AG08395 (cell line): Measurements from ENCODE around the gene CRYBA4.

Experiments used
- DNase-seq: peaks from one replicate; pipeline ENCODE4 v3.0.0; 2012; ENCODE audit warnings: mixed read lengths, low spot score

CRYBA4 gene

DNA sequence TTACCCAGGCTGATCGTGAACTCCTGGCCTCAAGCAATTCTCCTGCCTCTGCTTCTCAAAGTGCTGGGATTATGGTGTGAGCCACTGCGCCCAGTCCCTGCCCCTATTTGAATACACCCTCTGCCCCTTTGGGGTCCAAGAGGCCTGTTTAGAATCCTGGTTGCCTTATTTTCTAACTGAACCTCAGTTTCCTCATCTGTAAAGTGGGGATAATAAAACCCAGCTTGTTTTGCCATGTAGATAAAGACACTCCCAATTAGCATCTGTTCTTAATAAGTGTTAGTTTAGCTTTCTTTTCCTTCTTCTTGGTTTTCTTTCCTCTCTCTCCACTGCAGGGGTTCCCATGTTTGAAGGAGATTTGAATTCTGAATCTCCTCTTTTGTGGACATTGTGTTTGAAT is 40.4 kb downstream of the CRYBA4 start:
- DNase-seq, result no peak

DNA sequence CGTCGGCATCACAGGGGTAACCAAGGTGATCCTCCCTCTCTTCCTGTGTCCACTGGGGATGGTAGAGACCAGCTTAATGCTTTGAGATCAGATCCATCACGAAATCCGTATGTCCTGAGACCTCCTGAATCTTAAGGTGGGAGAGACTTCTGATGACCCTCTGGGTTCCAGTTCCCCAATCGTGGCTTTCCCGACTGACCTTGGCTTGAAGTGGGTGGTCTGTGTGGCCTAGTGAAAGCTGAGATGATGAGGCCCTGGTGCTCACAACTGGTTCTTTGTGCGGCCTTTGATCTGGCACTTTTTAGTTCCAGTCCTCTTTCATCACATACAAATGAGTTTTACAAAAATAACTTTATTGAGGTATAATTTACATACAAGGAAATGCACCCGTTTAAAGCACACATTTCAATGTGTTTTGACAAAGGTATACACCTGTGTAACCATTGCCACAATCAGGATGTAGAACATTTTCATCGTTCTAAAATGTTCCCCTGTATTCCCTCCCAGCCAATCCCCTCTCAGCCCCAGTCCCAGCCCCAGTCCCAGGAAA is 41.7 kb downstream of the CRYBA4 start:
- no peak for DNase-seq

DNA sequence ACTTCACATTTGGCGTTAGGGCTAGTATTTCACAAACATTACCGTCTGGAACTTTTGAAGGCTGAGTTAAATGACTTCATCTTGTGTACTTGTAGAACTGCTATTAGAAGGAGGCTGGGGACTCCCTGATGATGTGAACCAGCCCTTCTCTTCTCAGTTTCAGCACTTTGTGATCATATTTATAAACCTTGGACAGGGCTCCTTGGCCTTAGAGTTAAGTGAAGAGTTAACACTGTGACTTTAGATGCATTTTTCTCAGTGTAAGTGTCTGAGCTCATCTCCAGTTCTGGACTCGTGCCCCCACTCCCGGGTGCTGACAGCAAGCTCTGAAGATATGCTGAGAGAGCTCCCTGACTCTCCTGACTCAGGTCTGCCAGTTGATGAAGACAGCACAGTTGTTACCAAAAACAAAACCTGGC is 44.1 kb downstream of the CRYBA4 start:
- peak; percentile 69 for DNase-seq

DNA sequence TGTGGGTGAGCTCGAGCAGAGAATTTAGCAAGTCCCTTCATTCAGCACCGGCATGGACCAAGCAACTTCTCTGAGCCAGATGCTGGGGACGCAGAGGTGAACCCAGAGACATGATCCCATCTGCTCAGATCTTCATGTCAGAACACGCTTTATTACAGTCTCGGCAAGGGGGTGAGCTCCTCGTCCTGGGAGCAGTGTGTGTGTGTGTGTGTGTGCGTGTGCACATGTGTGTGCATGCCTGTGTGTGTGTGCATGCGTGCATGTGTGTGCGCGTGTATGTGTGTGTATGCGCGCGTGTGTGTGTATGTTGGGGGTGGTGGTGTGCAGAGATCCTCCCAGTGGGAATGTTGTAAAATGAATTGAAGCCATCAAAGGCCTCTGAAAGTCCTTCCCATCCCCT is 45.4 kb downstream of the CRYBA4 start:
- DNase-seq, result no peak

DNA sequence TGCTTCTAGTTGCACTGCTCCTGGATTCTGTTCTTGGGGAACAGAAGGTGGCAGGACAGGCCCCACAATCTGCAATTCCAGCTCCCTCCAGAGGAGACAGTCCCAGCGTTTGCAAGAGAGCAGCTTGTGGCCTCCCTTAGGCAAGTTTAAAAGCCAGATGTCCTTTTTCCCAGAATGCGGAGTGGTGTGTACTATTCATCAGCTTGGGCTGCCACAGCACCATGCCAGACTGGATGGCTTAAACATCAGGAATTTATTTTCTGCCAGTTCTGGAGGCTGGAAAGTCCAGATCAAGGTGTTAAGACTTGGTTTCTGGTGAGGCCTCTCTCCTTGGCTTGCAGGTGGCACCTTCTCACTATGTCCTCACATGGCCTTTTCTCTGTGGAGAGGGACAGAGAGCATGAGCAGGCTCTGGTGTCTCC is 47.3 kb downstream of the CRYBA4 start:
- DNase-seq, result peak; percentile 62

DNA sequence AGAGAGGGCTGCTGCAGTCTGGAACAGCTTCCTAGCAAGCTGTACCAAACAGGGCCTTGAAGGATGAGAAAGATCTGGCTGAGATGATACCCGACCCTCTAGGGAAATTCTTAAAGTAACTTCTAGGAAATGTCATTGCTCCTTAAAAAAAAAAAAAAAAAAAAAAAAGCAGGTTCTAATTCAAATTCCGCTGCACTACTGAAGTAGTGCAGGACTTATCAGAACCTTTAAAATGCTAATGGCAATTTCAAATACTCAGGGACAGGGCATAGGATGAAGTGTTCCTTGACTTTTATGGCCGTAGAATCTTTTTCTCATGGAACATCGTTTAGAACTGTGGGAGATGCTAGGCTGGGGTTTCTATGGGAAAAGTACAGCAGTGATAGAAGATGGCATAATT is 48.7 kb downstream of the CRYBA4 start:
- DNase-seq, result no peak

DNA sequence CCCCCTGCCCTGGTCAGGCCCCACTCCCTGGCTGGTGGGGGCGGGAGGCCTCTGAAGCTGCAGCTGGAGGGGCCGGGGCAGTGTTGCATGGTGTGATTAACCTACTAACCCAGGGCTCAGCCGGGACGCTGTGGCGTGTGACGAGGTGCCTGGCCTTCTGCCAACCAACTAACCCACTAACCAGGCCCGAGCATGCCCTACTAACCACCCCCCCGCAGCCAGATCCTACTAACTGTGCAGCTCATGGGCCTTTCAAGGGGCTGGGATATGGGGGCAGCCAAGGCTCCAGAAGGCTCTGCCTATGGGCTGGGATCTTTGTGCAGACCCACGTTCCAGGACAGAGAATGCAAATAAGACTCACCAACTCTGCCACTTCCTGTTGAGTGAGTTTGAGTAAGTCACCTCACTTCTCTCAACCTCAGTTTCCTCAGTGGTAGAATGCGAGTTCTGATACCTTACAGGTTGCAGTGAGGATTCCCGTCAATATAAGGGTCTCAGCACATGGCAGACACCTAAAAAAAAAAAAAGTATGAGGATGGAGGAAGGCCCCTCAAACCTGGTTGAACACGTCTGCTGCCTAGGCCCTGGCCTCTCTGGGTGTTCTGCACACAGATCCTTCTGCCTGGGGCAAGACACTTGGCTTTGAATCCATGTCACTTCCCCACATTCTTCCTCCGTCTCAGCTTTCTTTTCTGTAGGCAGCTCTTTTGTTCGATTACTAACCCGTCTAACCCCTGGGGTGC is 49.7 kb downstream of the CRYBA4 start:
- no peak for DNase-seq

DNA sequence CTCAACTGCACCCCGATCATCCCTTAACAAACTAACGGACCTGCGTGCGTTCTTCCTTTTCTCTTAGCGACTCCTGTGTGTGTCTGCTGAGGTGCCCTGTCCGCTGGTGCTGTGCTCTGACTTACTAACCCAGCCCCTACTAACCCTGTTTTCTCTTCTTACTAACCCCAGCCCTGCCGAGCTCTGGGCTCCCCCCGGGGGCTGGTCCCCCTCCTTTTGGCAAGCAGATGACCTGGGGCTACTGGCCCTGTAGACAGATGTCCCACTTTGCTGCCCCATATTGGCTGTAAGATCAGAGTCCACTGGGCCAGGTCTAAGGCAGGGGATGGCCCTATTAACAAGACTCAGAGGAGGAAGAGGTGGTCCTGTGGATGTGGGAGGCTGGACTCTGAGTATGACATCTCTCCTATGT is 50.3 kb downstream of the CRYBA4 start:
- DNase-seq, result no peak

DNA sequence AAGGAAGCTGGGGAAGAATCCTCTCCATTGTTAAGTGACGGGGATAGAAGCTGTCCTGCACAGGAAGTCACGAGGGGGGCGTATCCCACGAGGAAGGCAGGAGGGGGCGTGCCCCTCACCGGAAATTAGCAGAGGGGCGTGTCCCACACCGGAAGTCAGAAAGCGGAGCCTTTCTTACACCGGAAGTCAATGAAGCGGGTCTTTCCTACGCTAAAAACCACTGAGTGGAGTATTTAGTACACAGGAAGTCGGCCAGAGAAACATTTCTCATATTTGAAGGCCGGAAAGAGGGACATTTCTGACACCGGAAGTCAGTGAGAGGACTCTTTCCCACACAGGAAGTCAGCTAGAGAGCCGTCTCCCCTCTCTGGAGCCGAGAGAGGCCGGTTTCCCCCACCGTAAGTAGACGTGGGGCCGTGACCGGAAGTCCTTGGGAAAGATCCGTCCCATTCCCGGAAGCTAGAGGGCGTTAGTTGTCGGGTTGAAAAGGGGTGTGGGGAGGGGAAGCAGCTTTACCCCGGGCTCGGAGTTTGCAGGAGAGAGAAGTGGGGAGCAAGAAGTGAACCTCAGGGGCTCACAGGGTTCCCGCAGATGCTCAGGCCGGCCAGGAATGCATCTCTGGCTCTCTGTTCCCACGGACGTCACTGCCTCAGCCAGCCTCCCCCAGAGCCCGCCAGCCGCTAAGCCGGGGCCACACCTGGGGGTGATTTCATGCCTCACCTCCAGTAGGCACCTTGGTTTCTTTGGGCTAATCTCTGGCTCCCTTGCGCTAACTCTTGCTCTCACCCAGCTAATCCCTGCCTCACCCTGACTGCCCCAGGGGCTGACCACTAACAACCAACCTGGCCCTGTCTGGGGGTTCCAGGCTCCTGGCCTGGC is 51.1 kb downstream of the CRYBA4 start:
- DNase-seq, result peak; percentile 90

DNA sequence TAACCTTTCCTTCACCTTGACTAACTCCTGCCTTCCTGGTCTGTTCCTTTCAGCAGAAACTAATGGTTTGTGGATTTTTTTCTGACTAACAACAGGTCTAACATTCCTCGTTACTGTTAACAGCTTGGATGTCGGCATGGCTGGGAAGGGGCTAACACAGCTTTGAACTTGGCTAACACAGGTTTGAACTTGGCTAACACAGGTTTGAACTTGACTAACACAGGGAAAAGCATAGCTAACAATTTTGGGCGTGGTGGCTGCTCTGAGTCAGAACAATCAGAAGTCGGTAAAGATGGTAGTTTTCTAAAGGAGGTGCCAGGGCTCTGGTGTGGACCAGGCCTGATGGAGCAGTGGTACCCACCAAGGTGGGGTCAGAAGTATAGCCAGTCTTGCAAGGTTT is 51.7 kb downstream of the CRYBA4 start:
- DNase-seq, result no peak

DNA sequence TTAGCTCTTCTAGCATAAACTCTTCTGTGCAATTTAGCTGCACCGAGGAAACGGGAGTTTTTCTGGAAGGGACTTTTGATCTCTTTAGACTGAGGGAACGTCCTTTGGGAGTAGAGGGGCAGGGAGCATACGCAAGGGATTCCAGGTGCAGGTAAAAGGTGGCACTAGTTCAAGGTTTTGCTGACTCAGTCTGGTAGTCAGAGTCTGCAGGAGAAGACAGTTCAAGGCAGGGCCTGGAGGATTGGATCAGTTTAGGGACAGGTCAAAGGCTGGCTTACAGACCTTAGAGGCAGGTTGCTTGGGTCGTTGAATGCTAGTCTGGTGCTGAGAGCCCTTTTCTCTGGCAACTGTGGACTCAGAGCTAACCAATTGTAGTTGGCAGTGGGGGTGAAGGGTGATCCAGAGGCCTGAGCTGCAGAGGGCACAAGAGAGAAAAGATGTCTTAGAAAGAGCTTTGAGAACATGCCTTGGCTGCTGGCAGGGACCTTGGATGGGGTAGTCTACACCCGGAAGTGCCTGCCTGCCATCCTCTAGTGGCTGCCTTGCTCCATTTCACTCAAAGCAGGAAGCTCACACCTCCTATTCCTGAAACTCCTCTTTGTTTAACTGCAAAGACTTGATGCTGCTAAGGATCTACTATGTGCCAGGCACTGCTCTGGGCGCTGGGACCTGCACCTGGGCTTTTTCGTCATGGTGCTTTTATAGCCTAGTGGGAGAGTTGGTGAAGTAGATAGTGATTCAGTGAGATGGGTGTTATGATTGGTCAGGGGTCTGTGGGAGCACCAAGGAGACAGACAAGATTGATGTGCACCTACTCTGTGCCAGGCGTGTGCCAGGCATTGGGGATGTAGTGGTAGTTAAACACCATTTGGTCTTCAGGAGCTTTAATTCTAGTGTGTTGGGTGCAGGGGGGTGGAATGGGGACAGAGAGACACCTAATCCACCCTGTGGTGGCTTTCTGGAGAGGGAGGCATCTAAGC is 52.7 kb downstream of the CRYBA4 start:
- no peak for DNase-seq

DNA sequence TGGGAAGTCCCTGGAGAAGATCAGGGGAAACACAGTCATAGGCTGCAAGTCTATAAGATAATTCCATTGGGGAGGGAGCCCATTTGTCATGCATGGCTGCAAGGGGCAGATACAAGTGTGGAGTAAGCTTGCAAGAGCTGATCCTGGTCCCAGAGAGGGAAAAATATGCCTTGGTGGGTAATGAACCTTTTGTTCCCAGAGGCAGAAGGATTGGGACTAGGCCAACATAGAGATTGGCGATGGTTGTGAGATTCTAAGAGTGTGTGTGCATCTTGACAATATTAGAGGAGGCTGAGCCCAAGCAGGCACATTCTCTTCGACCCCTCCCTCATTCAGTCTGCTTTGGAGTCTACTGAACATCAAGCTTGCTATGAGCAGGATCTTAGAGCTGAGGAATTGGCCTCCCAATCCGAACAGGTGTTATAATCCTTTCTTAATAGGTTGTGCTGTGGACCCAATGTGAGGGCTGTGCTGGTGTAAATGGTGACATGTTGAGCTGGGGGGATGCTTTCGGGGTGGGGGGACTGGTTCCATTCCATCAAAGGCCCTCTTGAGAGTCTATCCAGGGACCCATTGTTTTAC is 54.0 kb downstream of the CRYBA4 start:
- no peak for DNase-seq

DNA sequence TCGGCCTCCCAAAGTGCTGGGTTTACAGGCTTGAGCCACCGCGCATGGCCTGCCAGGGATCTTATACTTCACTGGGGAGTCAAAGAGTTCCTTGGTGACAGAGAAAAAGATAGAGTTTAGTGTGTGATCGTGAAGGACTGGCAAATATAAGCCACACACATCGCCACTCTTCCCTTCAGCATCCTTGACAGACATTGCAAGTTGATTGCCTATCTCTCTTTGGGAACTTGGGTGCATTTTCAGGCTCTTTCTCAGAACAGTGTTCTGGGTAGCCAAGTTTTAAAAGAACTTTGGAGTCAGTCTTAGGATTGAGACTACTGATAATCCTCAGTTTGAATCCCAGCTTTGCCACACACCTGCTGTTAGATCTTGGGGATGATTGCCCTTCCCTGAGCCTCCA is 55.5 kb downstream of the CRYBA4 start:
- DNase-seq, result no peak

DNA sequence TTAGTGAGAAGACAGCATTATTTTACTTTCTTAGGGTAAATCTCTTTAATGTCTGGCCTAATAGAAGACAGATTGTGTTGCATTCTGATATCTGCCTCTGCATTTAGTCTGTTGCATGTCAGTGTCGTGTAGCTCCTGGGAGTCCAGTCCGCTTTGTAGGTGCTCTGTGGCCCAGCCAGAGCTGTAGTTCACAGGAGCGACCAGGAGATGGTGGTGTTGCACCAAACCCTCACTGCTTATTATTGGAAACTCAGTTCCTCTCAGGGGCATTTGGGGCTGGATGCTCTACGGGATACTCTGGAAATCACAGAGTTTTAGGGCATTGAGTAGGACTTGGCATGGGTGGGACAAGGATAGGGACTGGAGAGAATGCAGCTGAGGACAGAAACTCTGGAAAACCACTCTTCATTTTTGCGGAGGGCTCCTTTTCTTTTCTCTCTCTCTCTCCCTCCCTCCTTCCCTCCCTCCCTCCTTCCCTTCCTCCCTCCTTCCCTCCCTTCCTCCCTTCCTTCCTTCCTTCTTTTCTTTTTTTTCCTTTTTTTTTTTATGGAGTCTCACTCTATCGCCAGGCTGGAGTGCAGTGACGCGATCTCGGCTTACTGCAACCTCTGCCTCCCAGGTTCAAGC is 57.4 kb downstream of the CRYBA4 start:
- peak; percentile 85 for DNase-seq
